ENCODE results near the gene NOTCH1.
"Not testable (repeated sequence)": the region's sequence is repeated elsewhere in the genome, so short reads cannot be mapped to it uniquely, and the experiment has no call there.

The NOTCH1 gene

GRCh38 chr9:136545965-136546696 is at the start of gene NOTCH1:
Gene NOTCH1, minus strand, starts transcription at chr9:136546048. Its CDS starts 262 bp downstream, at chr9:136545786.
- peak; percentile 83 to 85 for DNase-seq (ENCODE audit: low read depth in 2 of 2)

GRCh38 chr9:136594492-136594891 is 48.6 kb upstream of the NOTCH1 start:
- DNase-seq (ENCODE audit: low read depth in 2 of 2): no peak

GRCh38 chr9:136593581-136593980 is 47.7 kb upstream of the NOTCH1 start:
- DNase-seq (ENCODE audit: low read depth in 2 of 2): no peak

GRCh38 chr9:136592666-136593065 is 46.8 kb upstream of the NOTCH1 start:
- no peak for DNase-seq (ENCODE audit: low read depth in 2 of 2)

- DNase-seq (ENCODE audit: low read depth in 2 of 2): no peak
These were observed 45.2 kb upstream of the NOTCH1 start for GRCh38 chr9:136590821-136591752.

GRCh38 chr9:136589766-136590763 is 44.2 kb upstream of the NOTCH1 start:
- no peak for DNase-seq (ENCODE audit: low read depth in 2 of 2)

- DNase-seq (ENCODE audit: low read depth in 2 of 2): no peak
These were observed 43.0 kb upstream of the NOTCH1 start for GRCh38 chr9:136588663-136589464.

GRCh38 chr9:136587944-136588662 is 42.3 kb upstream of the NOTCH1 start:
- no peak for DNase-seq (ENCODE audit: low read depth in 2 of 2)

GRCh38 chr9:136587145-136587943 is 41.5 kb upstream of the NOTCH1 start:
- no peak for DNase-seq (ENCODE audit: low read depth in 2 of 2)

GRCh38 chr9:136586391-136586953 is 40.6 kb upstream of the NOTCH1 start:
- no peak for DNase-seq (ENCODE audit: low read depth in 2 of 2)

GRCh38 chr9:136585531-136586120 is 39.8 kb upstream of the NOTCH1 start:
- DNase-seq (ENCODE audit: low read depth in 2 of 2): no peak

GRCh38 chr9:136584934-136585333 is 39.1 kb upstream of the NOTCH1 start:
- no peak for DNase-seq (ENCODE audit: low read depth in 2 of 2)

- DNase-seq (ENCODE audit: low read depth in 2 of 2): no peak
These were observed 38.6 kb upstream of the NOTCH1 start for GRCh38 chr9:136584401-136584932.

GRCh38 chr9:136582977-136583735 is 37.3 kb upstream of the NOTCH1 start:
- DNase-seq (ENCODE audit: low read depth in 2 of 2): no peak

GRCh38 chr9:136581614-136582447 is 36.0 kb upstream of the NOTCH1 start:
- no peak for DNase-seq (ENCODE audit: low read depth in 2 of 2)

- not testable (repeated sequence) for DNase-seq (ENCODE audit: low read depth in 2 of 2)
These were observed 33.9 kb upstream of the NOTCH1 start for GRCh38 chr9:136579650-136580219.

All from stimulated activated CD4-positive, alpha-beta T cell treated with anti-CD3 and anti-CD28 coated beads, Interleukin-12 subunit alpha, Interleukin-12 subunit beta, amount 100 ng/mL, for 24 hours (primary cell).